B cell (primary cell): ENCODE measurements around the gene S1PR1. TPM values are rescaled to one million over a fixed set of nuclear protein-coding genes. Genes with fewer than 3 reads are reported as not detected.
A peak's percentile ranks its signal among the peaks of the same experiment; 100 is the strongest.

Experiments used
- ATAC-seq: fragments of 200-7000 bp; cut with Tn5 transposase; one replicate; pipeline ENCODE4 v1.10.0; 2021; ENCODE audit warnings: low read depth, mild to moderate bottlenecking, moderate number of reproducible peaks, moderate library complexity
- CTCF ChIA-PET: fragments of 350-600 bp; sonication (Branson Sonifier 250); formaldehyde crosslinking; loops from one replicate; lab custom pipeline; 2021; ENCODE audit warnings: antibody characterized with exemption, inconsistent platforms; lab: Charles Lee
- POLR2A ChIA-PET: fragments of 350-600 bp; sonication (Branson Sonifier 250); formaldehyde crosslinking; loops from one replicate; lab custom pipeline; 2021; ENCODE audit warnings: antibody characterized with exemption; lab: Charles Lee
- DNase-seq: peaks from one replicate; pipeline ENCODE4 v3.0.0; 2013
- H2AFZ ChIP-seq: 2 replicates; pipeline ENCODE4 v1.6.1; 2012; ENCODE audit warnings: mild to moderate bottlenecking, low read depth, low read length; ENCODE audit not compliant: insufficient read depth, poor library complexity, severe bottlenecking
- H3K27ac ChIP-seq, 2 donors: 1 replicate in 1 of 2; 2 replicates in 1 of 2; pipeline ENCODE4 v1.5.1; 2012 to 2013; ENCODE audit warnings: low read length in 2 of 2, mild to moderate bottlenecking in 2 of 2, moderate library complexity in 1 of 2
- H3K27me3 ChIP-seq, 4 experiments: fragments of 200-600 bp in 1 of 4; sonication (generic) in 1 of 4; replicated peaks in 1 of 4; 1 replicate in 2 of 4; 2 replicates in 2 of 4; pipeline versions ENCODE4 v1.6.1 to v1.7.0; 2013 to 2016; ENCODE audit warnings: low read length in 3 of 4, mild to moderate bottlenecking in 2 of 4, mixed read lengths in 1 of 4, moderate library complexity in 1 of 4; ENCODE audit not compliant: insufficient read depth in 4 of 4, control insufficient read depth in 3 of 4; ENCODE audit errors: control extremely low read depth in 1 of 4
- H3K36me3 ChIP-seq, 2 experiments: replicated peaks in 1 of 2; 1 replicate in 1 of 2; 2 replicates in 1 of 2; pipeline versions ENCODE4 v1.6.1 to v1.7.1; 2013; ENCODE audit warnings: low read length in 1 of 2; ENCODE audit not compliant: insufficient read depth in 2 of 2, control insufficient read depth in 1 of 2; ENCODE audit errors: control extremely low read depth in 1 of 2, extremely low read depth in 1 of 2
- H3K4me1 ChIP-seq, 2 donors: fragments of 200-600 bp in 1 of 2; sonication (generic) in 1 of 2; 1 replicate in 1 of 2; 2 replicates in 1 of 2; pipeline versions ENCODE4 v1.5.1 to v1.6.1; 2013 to 2017; ENCODE audit warnings: low read length in 2 of 2; ENCODE audit not compliant: control insufficient read depth in 2 of 2, insufficient read depth in 2 of 2
- H3K4me2 ChIP-seq: replicated peaks from 2 replicates; pipeline ENCODE3; 2012; ENCODE audit warnings: mild to moderate bottlenecking, low read depth, low read length; ENCODE audit not compliant: poor library complexity, severe bottlenecking
- H3K4me3 ChIP-seq, 5 experiments: fragments of 200-600 bp in 1 of 5; sonication (generic) in 1 of 5; 1 replicate in 3 of 5; 2 replicates in 2 of 5; pipeline versions ENCODE4 v1.5.1 to v1.7.0; 2011 to 2016; ENCODE audit warnings: low read length in 4 of 5, mild to moderate bottlenecking in 4 of 5, low read depth in 2 of 5, control low read depth in 1 of 5, moderate library complexity in 1 of 5; ENCODE audit not compliant: insufficient read depth in 1 of 5; ENCODE audit errors: control extremely low read depth in 1 of 5, extremely low read depth in 1 of 5
- H3K79me2 ChIP-seq: fragments of 200-600 bp; sonication (generic); one replicate; pipeline ENCODE4 v1.6.0; 2016; ENCODE audit warnings: low read length; ENCODE audit not compliant: control insufficient read depth, insufficient read depth
- H3K9ac ChIP-seq: fragments of 200-600 bp; sonication (generic); 2 replicates; pipeline ENCODE4 v1.6.1; 2017; ENCODE audit warnings: mild to moderate bottlenecking, low read length, moderate library complexity
- H3K9me3 ChIP-seq, 3 donors: one replicate each; pipeline versions ENCODE4 v1.6.1 to v1.7.1; 2013; ENCODE audit warnings: low read length in 2 of 3; ENCODE audit not compliant: control insufficient read depth in 2 of 3, insufficient read depth in 1 of 3; ENCODE audit errors: control extremely low read depth in 1 of 3
- H4K20me1 ChIP-seq: 2 replicates; pipeline ENCODE4 v1.6.0; 2012; ENCODE audit warnings: mild to moderate bottlenecking, low read length; ENCODE audit not compliant: insufficient read depth, control insufficient read depth, poor library complexity, severe bottlenecking
- H3K27ac Mint-ChIP-seq: one replicate; pipeline ENCODE4 v1.8.0; 2021; ENCODE audit warnings: mixed read lengths
- H3K27me3 Mint-ChIP-seq: one replicate; pipeline ENCODE4 v1.8.0; 2021; ENCODE audit warnings: mixed read lengths
- H3K4me1 Mint-ChIP-seq: one replicate; pipeline ENCODE4 v1.8.0; 2021; ENCODE audit warnings: mixed read lengths
- H3K4me3 Mint-ChIP-seq: one replicate; pipeline ENCODE4 v1.8.0; 2021; ENCODE audit warnings: mixed read lengths
- H3K9me3 Mint-ChIP-seq: one replicate; pipeline ENCODE4 v1.8.0; 2022; ENCODE audit warnings: mixed read lengths; ENCODE audit not compliant: insufficient read depth
- EZH2 ChIP-seq: IDR thresholded peaks from 2 replicates; pipeline ENCODE4 v1.6.1; 2012; ENCODE audit warnings: borderline replicate concordance, low read depth, mild to moderate bottlenecking, moderate library complexity, low read length; ENCODE audit not compliant: insufficient read depth, poor library complexity, severe bottlenecking
- WGBS: methylation state at CpG from one replicate; pipeline ENCODE4 v1.1.5; 2013; ENCODE audit warnings: missing lambda C conversion rate; ENCODE audit not compliant: insufficient coverage; 5-methylcytosine and 5-hydroxymethylcytosine counted together
- intact Hi-C: fragments of 100-400 bp; cut with micrococcal nuclease; formaldehyde crosslinking; loops from one replicate; pipeline ENCODE4 v1.10.0; 2022
- polyA plus RNA-seq: library from polyadenylated mRNA; depleted of rRNA; stranded (reverse); fragments of >200 nt; gene quantifications from 2 replicates; pipeline ENCODE4 v1.2.3, GENCODE V29; 2012
- total RNA-seq, 2 donors: library from RNA; stranded (reverse); fragments of 120-200 nt in 1 of 2; gene quantifications; 1 replicate in 1 of 2; 2 replicates in 1 of 2; pipeline versions ENCODE4 v1.2.3 to v1.2.4, GENCODE V29; 2013 to 2022
- TF ChIP-seq, protein P1 (sequence below): fragments of 200-600 bp; IDR thresholded peaks from one replicate; pipeline ENCODE4 v1.8.0; 2022; ENCODE audit warnings: antibody characterized with exemption, mild to moderate bottlenecking

Gene S1PR1
- total and polyA plus RNA-seq, 2 donors (not counting 1 experiment from before 2014, with no cell fraction given) = 44.5 to 225 TPM

DNA sequence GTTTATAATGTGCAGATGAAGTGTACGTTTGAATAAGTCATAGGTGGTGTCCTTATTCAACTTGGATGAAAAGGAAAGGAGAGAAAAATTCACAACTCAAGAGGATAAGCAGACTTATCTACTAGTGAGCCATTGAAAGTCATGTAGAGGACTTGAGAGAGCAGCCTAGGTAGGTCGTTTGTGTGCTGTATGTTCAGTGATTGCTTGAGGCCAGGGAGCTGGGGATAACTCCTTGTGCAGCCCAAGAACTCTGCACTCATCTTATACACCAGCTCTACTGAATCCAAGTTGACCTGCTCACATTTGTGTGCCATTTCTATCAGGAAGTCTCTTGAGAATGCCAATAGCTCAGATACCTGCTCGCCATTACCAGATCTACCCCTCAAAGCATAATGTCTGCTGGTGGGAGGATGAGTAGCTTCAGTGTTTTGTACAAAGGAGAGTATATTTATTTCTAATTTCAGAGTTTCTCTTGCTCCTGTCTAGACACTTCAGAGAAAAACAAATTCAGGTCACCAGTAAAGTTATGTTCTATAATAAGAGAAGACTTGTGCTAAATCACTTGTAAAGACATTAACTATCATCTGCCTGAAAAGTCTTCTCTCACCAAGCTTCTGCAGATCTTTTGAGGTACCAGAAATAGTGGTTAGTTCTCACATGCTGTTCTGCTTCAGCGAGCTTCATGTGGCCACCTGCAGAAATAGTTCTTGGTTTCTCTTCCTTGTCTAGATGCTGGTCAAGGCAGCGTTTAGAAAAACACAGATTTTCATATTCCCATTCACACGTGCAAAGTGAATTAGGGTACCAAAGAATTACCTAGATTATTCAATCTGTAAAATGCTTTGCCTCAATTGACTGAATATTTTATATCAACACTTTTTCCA lies 10.8 kb downstream of the S1PR1 start:
- Mint-ChIP-seq H3K27me3 (no peaks in the 10 kb centered on the region), H3K4me1 (peaks cover 79% of the 10 kb centered on the region), H3K27ac (peak overlapping the region; percentile 95), H3K4me3 (peak overlapping the region; percentile 79), H3K9me3 (no peaks in the 10 kb centered on the region)
- peak overlapping the region; percentile 83 to 85 for H3K27ac ChIP-seq
- CTCF ChIA-PET = interaction anchor here (0.7 to 12.4 kb wide), 16 partner anchors 11 to 327 kb away, joined by 3 to 257 read pairs (median 4); partner anchors contain the start of gene S1PR1
- peak overlapping the region; percentile 44 for H3K9ac ChIP-seq
- no peak overlapping the region for H2AFZ ChIP-seq
- POLR2A ChIA-PET = interaction anchor here (0.6 to 3.8 kb wide), 9 partner anchors 11 to 221 kb away, joined by 3 to 85 read pairs (median 5); partner anchors contain the start of gene S1PR1
- no peaks in the 10 kb centered on the region for H3K9me3 ChIP-seq
- DNase-seq (peak; percentile 89), ATAC-seq (peak; percentile 87)
- peaks cover 0 to 17% of the 10 kb centered on the region in 2 experiments for H3K36me3 ChIP-seq
- H3K4me1 ChIP-seq = peaks cover 77 to 78% of the 10 kb centered on the region in 2 donors
- peak overlapping the region in 4 of 5 experiments; percentile 8 to 58 (median 10) for H3K4me3 ChIP-seq
- no CpG with 5 or more reads among the region's 6 CpGs for WGBS
- H3K27me3 ChIP-seq = no peaks in the 10 kb centered on the region
- peak overlapping the region; percentile 75 for H3K4me2 ChIP-seq
- peaks cover 36% of the 10 kb centered on the region for H3K79me2 ChIP-seq
- intact Hi-C loops = loop anchor here (1.0 to 2.0 kb wide), 3 partner anchors 9 to 15 kb away; no protein-coding TSS in a partner anchor
- H4K20me1 ChIP-seq = peaks cover 17% of the 10 kb centered on the region
- no peak for TF ChIP-seq EZH2
- TF ChIP-seq, protein P1, sequence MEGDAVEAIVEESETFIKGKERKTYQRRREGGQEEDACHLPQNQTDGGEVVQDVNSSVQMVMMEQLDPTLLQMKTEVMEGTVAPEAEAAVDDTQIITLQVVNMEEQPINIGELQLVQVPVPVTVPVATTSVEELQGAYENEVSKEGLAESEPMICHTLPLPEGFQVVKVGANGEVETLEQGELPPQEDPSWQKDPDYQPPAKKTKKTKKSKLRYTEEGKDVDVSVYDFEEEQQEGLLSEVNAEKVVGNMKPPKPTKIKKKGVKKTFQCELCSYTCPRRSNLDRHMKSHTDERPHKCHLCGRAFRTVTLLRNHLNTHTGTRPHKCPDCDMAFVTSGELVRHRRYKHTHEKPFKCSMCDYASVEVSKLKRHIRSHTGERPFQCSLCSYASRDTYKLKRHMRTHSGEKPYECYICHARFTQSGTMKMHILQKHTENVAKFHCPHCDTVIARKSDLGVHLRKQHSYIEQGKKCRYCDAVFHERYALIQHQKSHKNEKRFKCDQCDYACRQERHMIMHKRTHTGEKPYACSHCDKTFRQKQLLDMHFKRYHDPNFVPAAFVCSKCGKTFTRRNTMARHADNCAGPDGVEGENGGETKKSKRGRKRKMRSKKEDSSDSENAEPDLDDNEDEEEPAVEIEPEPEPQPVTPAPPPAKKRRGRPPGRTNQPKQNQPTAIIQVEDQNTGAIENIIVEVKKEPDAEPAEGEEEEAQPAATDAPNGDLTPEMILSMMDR = no peak
